Activated T-cell treated with anti-CD3 and anti-CD28 coated beads for 4 hours (primary cell): ENCODE data around the gene NINJ1.

Source experiments
- DNase-seq: peaks from one replicate; pipeline ENCODE4 v3.0.0-alpha.2; 2020

NINJ1 gene

GRCh38 chr9:93159601-93160471 lies 25.8 kb upstream of the NINJ1 start:
- peak; percentile 54 for DNase-seq

DNA sequence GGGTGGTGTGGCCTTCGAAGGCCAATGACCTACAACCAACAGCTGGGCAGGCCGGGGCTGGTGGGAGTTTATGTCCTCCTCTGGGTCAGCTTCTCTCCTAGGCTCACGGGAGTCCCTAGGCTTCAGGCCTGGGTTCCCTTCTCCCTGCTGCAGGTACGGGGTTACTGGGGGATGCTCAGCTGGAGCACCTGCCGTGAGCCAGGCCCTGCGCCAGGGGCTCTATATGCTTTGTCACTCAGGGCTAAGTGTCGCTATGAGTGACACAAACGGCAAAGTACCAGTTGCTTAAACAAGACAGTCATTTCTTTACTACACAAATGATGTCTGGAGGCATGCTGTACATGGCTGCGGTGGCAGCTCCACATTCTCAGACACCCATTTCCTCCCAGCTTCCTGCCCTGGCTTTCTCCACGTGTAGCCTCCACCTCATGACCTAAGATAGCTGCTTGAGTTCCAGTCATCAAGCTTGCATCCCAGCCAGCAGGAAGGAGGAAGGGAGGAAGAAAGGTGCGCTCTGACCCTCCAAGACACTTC lies 22.5 kb upstream of the NINJ1 start:
- no peak for DNase-seq

DNA sequence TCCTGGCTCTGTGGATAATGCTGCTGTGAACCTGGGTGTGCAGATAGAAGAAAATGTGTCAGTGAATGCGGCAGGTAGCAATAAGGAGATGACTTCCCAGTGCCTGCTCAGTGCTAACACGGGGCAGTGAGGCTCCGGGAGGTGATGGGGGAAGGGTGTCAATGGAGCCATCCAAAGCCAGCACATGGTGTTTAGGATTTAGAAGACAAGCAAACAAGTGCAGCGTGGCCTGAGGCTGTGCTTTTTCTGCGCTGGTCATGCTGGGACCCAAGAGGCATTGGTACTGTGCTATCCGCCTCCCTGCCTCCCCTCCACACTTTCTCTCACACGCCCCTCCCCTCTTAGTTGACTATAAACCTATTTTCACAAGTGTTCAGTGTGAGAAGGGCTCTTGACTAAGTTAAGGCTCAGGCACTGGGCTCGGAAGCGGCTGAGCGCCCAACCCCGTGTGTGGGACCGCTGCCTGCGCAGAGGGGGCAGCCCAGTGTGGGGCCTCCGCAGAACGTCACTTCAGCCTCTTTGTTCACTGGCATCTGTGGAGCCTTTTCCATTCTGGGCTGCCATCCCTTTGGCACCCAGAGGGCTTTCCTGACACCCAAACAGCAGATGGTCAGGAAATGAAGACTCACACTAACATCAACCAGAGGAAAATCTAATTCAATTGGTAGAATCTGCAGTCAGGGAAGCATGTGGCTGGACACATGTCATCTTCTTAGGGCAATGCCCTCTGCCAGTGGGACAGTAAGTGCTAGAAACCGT lies 21.8 kb upstream of the NINJ1 start:
- no peak for DNase-seq

DNA sequence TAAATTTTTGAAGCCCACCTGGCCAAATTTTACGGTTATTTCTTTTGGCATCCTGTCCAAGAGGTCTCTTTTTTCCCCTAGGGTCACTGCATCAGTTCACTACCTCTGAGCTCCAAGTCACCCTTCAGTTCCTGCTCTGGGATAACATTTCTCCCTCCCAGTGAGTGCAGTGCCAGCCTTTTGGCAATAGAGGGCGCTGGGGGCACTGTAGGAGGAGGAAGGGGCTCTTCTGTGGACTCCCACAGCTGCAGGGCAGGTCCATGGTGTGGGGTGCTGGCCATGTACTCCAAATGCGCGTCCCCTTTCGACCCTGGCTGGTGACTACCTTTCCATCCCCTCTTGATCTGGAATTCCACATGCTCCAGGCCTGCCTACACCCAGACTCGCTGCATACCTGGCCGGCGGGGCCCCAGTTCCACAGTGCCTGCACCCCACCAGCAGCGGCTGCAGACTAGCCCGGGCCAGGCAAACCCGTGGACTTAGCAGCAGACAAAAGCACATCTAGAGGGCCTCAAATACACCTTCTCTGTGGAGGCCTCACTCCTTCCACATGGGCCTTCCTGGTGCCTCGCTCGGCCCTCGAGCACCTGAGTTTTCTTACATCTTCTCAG lies 20.3 kb upstream of the NINJ1 start:
- DNase-seq: no peak

DNA sequence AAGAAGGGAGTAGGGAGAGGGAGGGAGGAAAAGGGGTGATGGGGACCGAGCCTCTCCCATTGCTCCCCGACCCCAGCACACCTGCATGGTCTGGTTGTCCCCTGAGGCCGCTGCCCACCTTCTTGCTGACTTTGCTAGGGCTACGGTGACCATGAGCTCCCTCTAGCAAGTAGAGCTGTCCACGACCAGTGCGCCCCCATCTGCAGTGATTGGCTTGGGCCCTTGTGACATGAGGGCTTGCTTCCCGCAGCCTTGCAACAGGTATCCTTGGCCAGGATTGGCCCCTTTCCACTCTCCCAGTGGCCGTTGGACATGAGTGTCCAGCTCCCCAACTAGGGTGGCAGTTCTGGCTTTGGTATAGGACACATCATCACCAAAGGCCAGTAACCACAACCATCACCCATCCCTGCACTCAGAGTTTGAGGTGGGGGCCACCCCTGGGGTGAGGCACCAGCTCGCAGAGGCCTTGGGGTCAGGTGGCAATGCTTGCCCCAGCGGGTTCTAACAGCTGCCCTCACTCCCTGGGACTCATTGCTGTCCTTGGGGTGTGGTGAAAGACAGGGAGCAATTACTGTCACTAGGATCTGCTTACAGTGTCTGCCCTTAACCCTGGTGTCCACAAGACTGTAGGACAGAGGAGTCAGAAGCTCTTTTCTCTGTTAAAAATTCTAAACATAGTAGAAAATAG lies 17.2 kb upstream of the NINJ1 start:
- DNase-seq: no peak

DNA sequence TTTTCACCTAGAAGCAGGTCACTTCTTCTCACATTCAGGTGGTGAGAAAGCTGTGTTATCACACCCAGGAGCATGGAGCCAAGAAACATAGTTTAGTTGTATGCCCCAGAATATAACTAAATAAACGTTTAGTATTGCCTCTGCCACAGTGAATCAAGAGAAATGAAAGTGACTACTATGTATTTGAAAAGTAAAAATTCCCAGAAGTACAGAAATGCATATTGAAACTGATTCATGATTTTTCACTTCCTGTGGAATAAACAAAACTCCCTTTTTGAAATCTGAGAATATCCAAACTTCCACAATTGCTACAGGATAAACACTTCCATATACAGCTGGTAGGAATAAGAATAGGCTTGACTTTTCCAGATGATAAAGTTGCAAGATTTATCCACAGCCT lies 15.3 kb upstream of the NINJ1 start:
- DNase-seq: no peak

- DNase-seq: no peak
These were observed 14.7 kb upstream of the NINJ1 start for GRCh38 chr9:93148721-93149120.

DNA sequence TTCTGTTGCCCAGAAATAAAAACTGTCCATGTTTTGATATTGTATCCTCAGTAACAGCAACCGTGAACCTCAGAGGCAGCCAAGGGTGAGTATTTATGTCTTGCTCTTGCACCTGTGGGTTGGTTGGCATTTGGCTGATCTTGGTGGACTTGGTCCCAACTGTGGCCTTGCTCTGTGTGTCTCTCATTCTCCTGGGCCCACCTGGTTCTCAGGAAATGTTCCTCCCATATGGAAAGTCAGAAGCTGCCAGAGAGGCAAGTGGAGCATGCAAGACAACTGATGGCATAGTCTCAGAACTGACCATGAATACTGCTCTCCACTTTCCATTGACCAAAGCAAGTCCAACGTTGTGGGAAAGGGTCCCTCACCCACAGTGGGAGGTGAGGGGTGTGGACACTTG lies 13.6 kb upstream of the NINJ1 start:
- DNase-seq: no peak

DNA sequence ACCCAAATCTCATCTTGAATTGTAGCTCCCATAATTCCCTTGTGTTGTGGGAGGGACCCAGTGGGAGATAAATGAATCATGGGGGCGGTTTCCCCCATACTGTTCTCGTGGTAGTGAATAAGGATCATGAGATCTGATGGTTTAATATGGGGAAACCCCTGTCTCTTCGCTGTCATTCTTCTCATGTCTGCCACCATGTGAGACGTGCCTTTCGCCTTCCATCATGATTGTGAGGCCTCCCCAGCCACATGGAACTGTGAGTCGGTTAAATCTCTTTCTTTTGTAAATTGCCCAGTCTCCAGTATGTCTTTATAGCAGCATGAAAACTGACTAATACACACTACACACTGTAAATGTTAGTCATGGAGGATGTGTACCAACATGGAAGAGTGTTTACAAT lies 12.6 kb upstream of the NINJ1 start:
- DNase-seq: peak; percentile 28

DNA sequence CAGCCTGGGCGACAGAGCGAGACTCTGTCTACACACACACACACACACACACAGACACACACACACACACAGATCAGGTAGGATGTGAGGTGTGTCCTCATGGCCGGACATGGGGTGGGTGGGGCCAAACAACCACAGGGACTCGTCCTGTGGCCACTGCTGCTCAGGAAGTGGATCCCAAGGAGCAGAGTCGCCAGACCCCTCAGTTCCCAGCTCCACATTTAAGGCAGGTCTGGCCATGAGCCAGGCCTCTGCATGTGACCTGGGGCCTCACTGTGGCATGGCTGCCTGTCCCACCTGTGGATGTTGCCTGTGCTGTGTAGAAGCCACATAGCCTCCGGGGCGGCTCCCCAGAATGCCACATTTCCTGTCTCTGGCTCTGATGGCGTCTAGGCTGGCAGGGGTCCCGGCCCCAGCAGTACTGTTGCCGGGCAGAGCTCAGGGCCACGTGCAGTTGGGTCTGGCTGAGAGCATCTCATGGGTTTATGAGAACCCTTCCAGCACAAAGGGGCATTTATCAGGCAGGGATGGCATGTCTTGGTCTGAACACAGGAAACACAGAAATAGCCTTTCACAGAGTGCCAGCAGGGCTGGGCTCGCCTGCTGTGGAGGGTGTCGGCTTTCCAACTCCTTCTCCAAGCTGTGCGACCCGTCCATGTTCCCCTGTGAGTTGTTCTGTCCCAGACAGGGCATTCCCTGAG lies 9.9 kb upstream of the NINJ1 start:
- peak; percentile 32 for DNase-seq

GRCh38 chr9:93141771-93142483 lies 7.9 kb upstream of the NINJ1 start:
- DNase-seq: no peak

DNA sequence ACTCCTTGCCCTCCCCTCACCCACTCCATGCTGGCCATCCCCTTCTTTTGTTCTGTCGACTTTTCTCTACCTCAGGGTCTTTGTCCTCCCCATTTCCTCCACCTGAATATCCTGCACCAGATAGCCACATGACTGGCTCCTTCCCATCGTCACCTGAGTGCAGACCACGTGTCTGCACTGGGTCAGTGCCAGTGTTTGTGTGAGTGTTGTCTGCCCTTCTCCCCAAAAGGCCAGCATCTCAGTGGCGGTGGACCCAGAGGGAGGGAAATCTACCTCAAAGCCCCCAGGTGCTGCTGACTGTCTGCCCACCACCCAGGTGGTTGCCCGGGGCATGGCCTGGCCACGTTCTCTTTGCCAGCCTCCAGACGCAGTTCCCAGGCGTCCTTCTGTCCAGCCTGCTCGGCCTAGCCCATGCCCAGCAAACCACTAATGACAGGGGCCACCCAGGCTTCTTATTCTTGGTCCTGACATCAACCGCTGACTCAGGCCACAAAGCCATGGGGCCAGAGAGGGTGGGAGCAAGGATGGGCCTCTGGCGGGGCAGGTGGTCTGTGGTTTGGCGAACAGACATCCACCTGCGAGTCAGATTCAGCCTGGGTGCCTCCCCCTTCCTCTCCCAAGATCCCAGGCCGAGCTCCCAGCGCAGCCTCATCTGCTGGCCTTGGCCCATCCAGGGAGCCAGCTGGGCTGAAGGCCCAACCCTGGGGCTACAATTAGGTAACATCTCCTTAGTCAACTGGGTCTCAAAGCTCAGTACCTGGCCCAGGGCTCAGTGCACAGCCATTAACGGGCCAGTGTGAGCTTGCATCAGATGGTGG lies 5.5 kb upstream of the NINJ1 start:
- DNase-seq: no peak

DNA sequence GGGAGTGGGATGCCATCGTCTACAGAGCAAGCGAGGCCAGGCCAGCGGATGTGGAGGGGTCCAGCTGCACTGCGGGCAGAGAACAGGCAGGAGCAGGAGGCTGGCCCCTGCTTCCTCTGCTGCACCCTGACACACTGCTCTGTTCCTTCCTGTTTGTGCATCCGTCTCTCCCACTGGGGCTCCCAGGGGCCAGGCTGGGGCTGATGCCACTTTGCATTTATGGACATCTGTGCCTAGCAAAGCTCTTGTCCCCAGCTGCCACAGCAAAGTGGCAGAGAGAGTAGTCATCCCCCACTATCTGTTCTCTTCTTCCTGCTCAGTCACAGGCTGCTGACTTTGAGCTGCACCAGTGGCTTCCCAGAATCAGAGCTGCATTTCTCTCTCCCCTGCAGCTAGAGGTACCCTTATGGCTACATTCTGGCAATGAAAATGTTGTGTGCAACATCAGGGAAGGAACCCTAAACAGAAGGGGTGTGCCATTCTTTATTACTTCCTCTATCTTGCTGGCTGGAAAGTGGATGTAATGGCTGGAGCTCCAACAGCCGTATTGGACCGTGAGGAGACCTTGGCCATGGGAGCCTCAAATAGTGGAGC lies 4.2 kb upstream of the NINJ1 start:
- no peak for DNase-seq

DNA sequence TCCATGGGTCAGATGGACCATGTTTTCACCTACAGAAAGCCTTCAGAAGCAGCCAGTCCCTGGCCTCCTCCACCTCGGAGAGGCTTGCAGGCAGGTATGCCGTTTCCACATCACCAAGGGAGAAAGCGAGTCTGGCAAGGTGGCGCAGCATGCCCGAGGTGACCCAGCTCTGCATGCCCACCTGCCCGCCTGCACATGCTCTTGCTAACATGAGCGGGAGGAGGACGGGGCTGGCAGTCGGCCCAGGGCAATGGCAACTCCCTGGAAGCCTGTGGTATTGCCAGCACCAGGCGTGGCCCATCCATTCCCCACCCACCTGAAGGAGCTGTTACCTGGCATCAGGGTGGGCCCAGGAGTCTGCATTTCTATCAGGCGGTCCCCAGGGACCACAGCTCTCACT lies 3.3 kb upstream of the NINJ1 start:
- no peak for DNase-seq

DNA sequence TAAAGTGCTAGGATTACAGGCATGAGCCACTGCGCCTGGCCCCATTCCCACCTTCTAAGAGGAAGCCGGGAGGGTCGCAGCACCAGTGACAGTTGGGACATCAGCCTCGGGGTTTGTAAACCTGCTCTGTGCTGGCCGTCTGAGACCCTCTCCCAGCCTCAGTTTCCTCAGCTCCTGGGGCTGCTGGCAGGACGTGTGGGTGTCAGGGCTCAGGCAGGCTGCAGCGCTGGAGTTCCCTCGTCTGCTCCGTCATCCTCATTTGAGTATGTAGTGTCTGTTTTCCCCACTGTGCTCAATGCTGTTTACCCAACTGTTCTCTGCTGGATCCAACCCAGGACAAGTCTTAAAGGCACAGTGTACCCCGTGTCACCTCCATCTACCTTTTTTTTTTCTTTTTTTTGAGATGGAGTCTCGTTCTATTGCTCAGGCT lies 2.0 kb upstream of the NINJ1 start:
- DNase-seq: no peak

DNA sequence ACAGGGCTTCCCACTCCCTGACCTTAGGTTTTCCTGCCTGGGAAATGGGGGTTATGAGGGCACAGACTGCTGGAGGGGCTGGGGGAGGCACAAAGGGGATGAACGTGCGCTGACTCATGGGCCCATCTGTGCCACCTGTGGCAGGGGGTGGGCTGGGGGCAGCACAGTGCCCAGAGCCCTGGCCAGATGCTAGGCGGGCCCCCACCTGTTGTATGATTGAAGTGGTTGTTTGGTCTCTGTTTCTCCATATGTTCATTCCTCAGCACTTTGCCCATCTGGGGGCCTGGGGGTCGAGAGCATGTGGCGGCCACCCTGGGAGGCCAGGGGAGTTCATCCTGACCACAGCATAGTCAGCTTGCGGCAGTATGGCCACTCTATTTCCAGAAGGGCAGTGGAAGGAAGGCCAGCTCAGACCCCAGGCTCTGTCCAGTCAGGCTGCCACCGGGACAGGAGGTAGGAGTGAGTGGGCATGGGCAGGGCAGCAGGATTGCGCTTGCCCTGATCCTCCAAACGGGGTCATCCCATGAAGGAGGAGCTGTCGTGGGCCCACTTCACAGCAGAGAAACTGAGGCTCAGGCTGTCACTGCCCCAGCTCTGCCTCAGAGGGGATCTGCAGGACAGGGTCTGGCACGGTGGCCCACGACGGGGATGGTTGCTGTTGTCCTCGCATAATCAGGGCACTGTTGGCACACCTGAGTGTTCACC lies 841 bp upstream of the NINJ1 start:
- no peak for DNase-seq

DNA sequence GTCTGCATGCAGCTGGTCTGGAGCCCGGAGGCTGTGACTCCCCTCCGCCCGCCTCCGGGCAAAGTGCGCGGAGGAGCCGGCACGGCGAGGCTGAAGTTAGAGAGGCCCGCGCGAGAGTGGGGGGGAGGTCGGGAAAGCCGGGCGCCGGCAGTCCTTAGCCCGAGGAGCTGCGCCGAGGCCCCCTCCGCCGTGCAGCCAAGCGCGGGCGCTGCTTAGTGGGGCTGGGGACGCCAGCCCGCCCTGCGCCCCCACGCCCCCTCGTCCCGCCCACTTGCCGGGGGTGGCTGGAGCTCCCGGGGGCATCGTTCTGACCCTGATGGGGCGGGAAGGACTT lies 403 bp downstream of the NINJ1 start:
- no peak for DNase-seq

- no peak for DNase-seq
These were observed 938 bp downstream of the NINJ1 start for GRCh38 chr9:93132946-93133680.
